Measurements from ENCODE around the gene SLC39A3. TPM values are rescaled to one million over a fixed set of nuclear protein-coding genes. Genes with fewer than 3 reads are reported as not detected.

SLC39A3 gene
- total RNA-seq, 1 donor from 2014 or later = 24.0 TPM

DNA sequence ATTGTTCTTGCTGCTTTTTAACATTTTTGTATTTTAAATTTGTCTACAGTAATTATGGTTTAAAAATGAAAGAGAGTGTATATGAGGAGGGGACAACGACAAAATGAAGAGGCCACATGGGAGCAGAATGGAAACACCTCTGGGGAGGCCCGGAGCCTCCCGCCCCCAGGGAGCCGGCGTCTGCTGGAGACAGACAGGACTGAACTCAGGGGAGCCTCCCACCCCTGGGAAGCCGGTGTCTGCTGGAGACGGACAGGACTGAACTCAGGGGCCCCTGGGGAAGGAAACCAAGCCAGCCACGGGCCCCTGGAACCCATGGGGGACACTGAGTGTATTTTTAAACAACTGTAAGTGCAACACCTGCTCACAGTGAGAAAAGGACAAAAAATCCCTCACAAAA, 16.7 kb upstream of the SLC39A3 start:
- no peaks in the 10 kb centered on the region for H3K27me3 ChIP-seq (ENCODE audit: control insufficient read depth, insufficient read depth, low read length)
- FAIRE-seq (no peak), DNase-seq (ENCODE audit: low read depth) (no peak)
- H3K36me3 ChIP-seq (ENCODE audit: control insufficient read depth, insufficient read depth, low read length) = peaks cover 17% of the 10 kb centered on the region
- no peak overlapping the region for H3K4me3 ChIP-seq (ENCODE audit: low read depth, low read length)
- TF ChIP-seq, protein P1, sequence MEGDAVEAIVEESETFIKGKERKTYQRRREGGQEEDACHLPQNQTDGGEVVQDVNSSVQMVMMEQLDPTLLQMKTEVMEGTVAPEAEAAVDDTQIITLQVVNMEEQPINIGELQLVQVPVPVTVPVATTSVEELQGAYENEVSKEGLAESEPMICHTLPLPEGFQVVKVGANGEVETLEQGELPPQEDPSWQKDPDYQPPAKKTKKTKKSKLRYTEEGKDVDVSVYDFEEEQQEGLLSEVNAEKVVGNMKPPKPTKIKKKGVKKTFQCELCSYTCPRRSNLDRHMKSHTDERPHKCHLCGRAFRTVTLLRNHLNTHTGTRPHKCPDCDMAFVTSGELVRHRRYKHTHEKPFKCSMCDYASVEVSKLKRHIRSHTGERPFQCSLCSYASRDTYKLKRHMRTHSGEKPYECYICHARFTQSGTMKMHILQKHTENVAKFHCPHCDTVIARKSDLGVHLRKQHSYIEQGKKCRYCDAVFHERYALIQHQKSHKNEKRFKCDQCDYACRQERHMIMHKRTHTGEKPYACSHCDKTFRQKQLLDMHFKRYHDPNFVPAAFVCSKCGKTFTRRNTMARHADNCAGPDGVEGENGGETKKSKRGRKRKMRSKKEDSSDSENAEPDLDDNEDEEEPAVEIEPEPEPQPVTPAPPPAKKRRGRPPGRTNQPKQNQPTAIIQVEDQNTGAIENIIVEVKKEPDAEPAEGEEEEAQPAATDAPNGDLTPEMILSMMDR (IDR thresholded peaks at IDR 0.05; ENCODE audit: insufficient read depth, low read length, severe bottlenecking) = no peak

GRCh38 chr19:2755811-2756210, 16.0 kb upstream of the SLC39A3 start:
- FAIRE-seq = no peak
- DNase-seq (ENCODE audit: low read depth) = no peak
- Histone ChIP-seq H3K27me3 (ENCODE audit: control insufficient read depth, insufficient read depth, low read length) (no peaks in the 10 kb centered on the region), H3K36me3 (ENCODE audit: control insufficient read depth, insufficient read depth, low read length) (peaks cover 11% of the 10 kb centered on the region), H3K4me3 (ENCODE audit: low read depth, low read length) (no peak overlapping the region)
- TF ChIP-seq, protein P1 (IDR thresholded peaks at IDR 0.05; ENCODE audit: insufficient read depth, low read length, severe bottlenecking) = no peak

DNA sequence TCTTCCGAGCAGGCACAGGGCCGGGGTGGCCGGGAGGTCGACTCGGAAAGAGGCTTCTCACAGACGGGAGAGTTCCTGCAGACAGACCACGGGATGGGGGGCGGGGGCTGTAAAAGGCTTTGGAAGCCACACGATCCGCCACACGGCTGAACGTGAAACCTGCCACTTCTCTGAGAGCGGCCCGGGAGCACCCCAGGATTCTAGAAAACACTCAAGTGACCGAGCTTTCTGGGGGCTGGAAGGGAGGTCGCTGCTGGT, 15.6 kb upstream of the SLC39A3 start:
- H3K36me3 ChIP-seq (ENCODE audit: control insufficient read depth, insufficient read depth, low read length) = peaks cover 9% of the 10 kb centered on the region
- TF ChIP-seq, protein P1 (IDR thresholded peaks at IDR 0.05; ENCODE audit: insufficient read depth, low read length, severe bottlenecking) = no peak
- no peaks in the 10 kb centered on the region for H3K27me3 ChIP-seq (ENCODE audit: control insufficient read depth, insufficient read depth, low read length)
- no peak for FAIRE-seq
- H3K4me3 ChIP-seq (ENCODE audit: low read depth, low read length) = no peak overlapping the region
- DNase-seq (ENCODE audit: low read depth) = no peak

DNA sequence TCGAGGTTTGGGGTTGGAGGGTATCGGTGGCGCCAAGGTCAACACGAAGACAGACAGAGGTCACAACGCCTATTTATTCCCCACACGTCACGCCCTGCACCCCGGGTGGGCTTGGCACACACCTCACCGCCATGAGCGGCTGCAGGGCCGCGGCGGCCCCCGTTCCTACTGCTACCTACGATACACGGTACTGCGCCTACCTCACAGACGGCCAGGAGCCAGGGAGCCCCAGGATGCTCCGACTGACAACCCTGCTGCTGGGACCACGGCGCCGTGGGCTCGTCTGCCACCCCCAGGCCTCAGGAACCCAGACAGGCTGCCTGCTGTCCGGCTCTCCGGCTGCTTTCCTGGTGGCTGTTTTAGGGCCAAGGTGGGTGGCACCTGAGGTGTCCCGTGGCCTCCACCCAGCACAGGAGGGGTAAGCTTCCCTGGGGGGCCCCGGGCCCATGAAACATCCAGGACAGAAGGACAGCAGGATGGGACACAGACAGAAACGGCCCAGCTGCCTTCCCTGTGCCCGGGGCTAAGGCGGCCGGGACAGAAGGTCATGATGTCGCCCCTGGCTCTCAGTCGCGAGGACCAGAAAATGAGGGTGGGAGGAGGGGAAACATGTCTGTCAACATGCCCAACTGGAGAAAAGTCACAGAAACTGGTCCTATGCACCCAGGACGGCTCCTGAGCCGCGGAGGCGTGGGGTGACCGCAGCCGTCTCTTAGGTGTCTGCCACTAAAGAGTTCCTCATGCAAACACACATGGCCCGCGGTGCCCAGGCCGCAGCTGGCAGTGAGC, 15.0 kb upstream of the SLC39A3 start:
- TF ChIP-seq, protein P1 (IDR thresholded peaks at IDR 0.05; ENCODE audit: insufficient read depth, low read length, severe bottlenecking) = no peak
- DNase-seq (ENCODE audit: low read depth) (no peak), FAIRE-seq (no peak)
- Histone ChIP-seq H3K27me3 (ENCODE audit: control insufficient read depth, insufficient read depth, low read length) (no peaks in the 10 kb centered on the region), H3K36me3 (ENCODE audit: control insufficient read depth, insufficient read depth, low read length) (peaks cover 9% of the 10 kb centered on the region), H3K4me3 (ENCODE audit: low read depth, low read length) (no peak overlapping the region)

DNA sequence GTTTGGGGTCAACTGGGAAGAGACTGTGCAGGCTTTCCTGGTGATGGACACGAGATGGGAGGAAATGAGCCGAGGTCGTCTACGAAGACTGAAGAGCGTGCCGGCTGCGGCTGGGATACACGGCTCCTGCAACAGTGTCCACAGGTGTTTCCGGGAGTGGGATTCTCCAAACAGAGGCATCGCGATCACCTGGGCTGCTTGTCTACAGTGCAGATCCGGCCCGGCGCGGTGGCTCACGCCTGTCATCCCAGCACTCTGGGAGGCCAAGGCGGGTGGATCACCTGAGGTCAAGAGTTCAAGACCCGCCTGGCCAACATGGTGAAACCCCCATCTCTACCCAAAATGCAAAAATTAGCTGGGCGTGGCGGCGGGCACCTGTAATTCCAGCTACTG, 11.6 kb upstream of the SLC39A3 start:
- Histone ChIP-seq H3K4me3 (ENCODE audit: low read depth, low read length) (no peak overlapping the region), H3K36me3 (ENCODE audit: control insufficient read depth, insufficient read depth, low read length) (peaks cover 5% of the 10 kb centered on the region), H3K27me3 (ENCODE audit: control insufficient read depth, insufficient read depth, low read length) (no peaks in the 10 kb centered on the region)
- TF ChIP-seq, protein P1 (IDR thresholded peaks at IDR 0.05; ENCODE audit: insufficient read depth, low read length, severe bottlenecking) = no peak
- DNase-seq (ENCODE audit: low read depth) (no peak), FAIRE-seq (no peak)
